Activated T-helper 17 cell treated with anti-CD3 and anti-CD28 coated beads, Interleukin-2, amount 50 U/mL, for 72 hours (primary cell): ENCODE data around the gene ENOX1. TPM values are rescaled to one million over a fixed set of nuclear protein-coding genes. Genes with fewer than 3 reads are reported as not detected.

Experiments used
- ATAC-seq: fragments of 150-1000 bp; cut with Tn5 transposase; replicated peaks from 2 replicates; pipeline ENCODE4 v1.10.0; 2021; ENCODE audit warnings: mild to moderate bottlenecking, moderate library complexity
- H3K27ac Mint-ChIP-seq: one replicate; pipeline ENCODE4 v1.8.0; 2022; ENCODE audit warnings: mixed read lengths
- H3K27me3 Mint-ChIP-seq: one replicate; pipeline ENCODE4 v1.8.0; 2022; ENCODE audit warnings: mixed read lengths
- H3K36me3 Mint-ChIP-seq: one replicate; pipeline ENCODE4 v1.8.0; 2022; ENCODE audit warnings: low read depth, mild to moderate bottlenecking, mixed read lengths
- H3K4me1 Mint-ChIP-seq: one replicate; pipeline ENCODE4 v1.8.0; 2022; ENCODE audit warnings: mixed read lengths
- H3K4me3 Mint-ChIP-seq: one replicate; pipeline ENCODE4 v1.8.0; 2022; ENCODE audit warnings: mild to moderate bottlenecking, mixed read lengths
- H3K9me3 Mint-ChIP-seq: one replicate; pipeline ENCODE4 v1.8.0; 2022; ENCODE audit warnings: mixed read lengths
- total RNA-seq, 2 donors: library from RNA; stranded (reverse); gene quantifications; one replicate each; pipeline ENCODE4 v1.2.3, GENCODE V29; 2022

ENOX1 gene
- total RNA-seq, 2 donors from 2014 or later = 1.7 TPM; not detected in 1

DNA sequence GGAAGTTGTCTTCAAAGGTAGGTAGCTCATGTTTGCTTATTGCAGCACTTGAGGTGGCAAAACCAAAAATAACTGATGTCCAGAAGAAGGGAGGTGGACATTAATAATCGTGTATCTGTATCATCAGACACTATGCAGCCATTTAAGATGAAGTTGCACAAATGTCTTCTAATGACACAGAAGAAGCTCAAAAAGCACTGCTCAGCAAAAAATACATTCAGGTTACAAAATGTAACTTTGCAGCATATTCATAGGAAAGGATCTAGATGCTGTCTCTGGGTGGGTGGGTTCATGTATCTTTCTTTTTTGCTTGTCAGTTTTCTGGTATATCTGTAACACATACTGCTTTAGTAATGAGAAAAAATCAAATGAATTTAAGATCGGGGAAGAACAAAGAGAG, 515.6 kb downstream of the ENOX1 start:
- Mint-ChIP-seq H3K27ac (no peak overlapping the region), H3K27me3 (peaks cover 16% of the 10 kb centered on the region), H3K9me3 (no peaks in the 10 kb centered on the region), H3K4me3 (no peak overlapping the region), H3K36me3 (no peaks in the 10 kb centered on the region), H3K4me1 (no peaks in the 10 kb centered on the region)
- no peak for ATAC-seq

DNA sequence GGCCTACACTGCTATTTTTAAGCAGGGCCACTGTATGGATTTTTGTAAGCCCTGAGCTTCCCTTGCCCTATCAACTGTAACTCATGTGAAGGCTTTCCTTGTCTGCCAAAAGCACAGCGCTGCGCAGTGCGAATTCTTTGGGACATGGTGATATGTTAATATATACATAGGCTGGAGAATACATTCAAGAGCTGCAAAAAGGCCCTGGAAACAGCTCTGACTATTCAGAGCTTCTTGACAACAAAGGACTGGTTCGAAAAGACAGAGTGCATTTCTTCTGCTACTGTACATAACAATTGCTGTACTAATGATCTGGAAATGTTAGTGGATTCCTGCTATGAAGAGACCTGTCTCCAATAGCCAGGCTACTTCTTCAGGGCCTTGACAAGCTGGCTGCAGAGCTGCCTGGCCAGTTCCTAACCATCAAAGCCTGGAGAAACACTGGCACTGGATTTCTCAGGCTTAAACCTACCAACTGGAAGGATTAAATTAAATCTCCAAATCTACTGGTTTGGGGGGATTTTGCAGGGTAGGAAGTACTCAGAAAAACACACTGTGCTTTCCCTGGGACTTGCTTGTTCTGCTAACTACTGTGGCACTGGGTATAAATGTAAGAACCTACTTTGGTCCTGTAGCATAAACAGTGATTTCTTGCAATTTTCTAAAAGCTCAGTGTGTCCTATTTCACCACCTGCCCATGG, 516.5 kb downstream of the ENOX1 start:
- Mint-ChIP-seq H3K27me3 (peaks cover 13% of the 10 kb centered on the region), H3K4me1 (no peaks in the 10 kb centered on the region), H3K36me3 (no peaks in the 10 kb centered on the region), H3K27ac (no peak overlapping the region), H3K9me3 (no peaks in the 10 kb centered on the region), H3K4me3 (no peak overlapping the region)
- no peak for ATAC-seq

DNA sequence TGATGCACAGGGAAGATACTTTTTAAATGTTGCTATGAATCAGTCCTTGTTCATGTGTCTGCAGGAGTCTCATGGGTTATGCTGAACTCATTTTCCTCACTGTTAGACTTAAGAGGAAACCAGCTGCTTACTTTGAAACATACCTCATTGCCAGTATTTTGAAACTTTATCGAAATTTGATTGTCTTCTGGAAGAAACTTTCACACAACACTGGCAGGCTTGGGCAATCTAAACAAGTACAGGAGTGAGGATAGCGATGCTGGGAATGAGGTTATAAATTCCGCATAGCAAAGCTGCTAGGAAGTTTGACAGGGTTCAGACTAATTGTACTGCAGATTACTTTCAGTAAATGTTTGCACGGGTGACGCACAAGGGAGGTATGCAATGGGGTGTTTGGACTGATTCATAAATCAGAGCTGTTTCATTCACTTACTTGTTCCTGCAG, 517.7 kb downstream of the ENOX1 start:
- H3K4me1 Mint-ChIP-seq = no peaks in the 10 kb centered on the region
- H3K36me3 Mint-ChIP-seq = no peaks in the 10 kb centered on the region
- H3K27me3 Mint-ChIP-seq = peaks cover 11% of the 10 kb centered on the region
- no peak overlapping the region for H3K4me3 Mint-ChIP-seq
- H3K9me3 Mint-ChIP-seq = no peaks in the 10 kb centered on the region
- no peak for ATAC-seq
- H3K27ac Mint-ChIP-seq = no peak overlapping the region

DNA sequence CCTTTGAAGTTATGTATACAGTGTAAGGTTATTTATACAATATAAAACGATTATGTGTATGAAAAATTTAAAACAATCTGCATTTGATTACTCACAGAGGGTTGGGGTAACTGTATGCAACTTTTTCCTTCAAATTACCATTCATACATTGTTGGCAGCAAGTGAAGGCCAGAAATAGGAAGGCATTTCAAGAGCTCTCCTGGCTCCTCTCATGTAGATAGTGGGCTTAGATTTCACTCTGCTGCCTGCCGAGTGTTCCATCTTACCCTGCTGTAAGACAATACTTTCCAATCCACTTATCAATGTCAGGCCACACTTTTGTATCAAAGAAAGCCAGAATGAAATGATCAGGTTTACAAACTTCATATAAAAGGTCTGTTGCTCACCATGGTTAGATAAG, 518.1 kb downstream of the ENOX1 start:
- Mint-ChIP-seq H3K27me3 (peaks cover 11% of the 10 kb centered on the region), H3K27ac (no peak overlapping the region), H3K36me3 (no peaks in the 10 kb centered on the region), H3K4me1 (no peaks in the 10 kb centered on the region), H3K9me3 (no peaks in the 10 kb centered on the region), H3K4me3 (no peak overlapping the region)
- ATAC-seq = no peak

DNA sequence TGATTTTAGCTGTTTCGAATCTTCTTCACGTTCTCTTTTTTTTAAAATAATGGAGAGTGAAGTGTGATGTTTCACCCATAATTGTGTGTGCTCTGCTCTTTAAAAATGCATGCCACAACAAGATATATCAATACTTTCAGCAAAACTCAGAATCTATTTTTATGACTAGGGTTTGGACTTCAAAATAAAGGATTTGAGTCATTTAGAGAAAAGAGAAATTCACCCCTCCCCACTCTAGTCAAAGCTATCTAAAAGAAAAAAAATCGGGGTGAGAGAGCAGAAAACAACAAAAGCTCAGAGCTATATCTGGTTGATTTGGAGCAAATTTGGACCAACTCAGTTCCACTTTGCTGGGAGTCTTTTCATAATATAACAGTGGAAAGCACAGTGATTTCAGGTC, 518.9 kb downstream of the ENOX1 start:
- H3K4me3 Mint-ChIP-seq = no peak overlapping the region
- H3K27me3 Mint-ChIP-seq = peaks cover 6% of the 10 kb centered on the region
- H3K36me3 Mint-ChIP-seq = no peaks in the 10 kb centered on the region
- H3K4me1 Mint-ChIP-seq = no peaks in the 10 kb centered on the region
- no peak for ATAC-seq
- H3K27ac Mint-ChIP-seq = no peak overlapping the region
- H3K9me3 Mint-ChIP-seq = no peaks in the 10 kb centered on the region

DNA sequence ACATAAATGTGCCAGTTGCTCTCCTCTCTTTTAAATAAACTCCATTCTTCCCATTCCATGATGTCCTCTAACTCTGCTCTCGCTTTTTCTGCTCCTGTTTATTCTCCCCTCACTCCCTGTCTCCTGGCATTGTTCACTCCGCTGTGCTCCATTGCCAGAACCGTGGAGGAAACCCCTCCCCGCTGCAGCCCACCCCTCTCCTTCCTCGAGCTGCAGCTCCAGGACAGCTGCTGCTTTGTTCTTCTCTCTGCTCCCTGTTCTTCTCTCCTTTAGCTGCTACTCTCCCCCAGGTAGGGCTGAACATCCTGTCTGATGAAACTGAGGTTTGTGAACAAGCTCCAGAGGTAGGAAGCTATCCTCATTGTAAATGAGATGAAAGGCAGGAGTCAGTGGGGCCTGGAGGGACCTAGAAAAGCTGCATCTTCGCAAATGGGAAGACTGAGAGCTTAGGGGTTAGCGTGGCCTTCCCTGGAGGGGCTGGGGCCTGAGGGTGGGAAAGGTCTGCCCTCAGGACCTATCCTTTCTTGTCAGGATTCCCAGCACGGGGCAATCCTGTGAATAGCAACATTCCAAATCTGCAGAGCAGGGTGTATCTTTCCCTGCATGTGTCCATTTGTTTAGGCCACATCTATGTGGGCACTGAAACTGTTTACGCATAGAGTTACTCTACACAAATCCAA, 519.7 kb downstream of the ENOX1 start:
- H3K27ac Mint-ChIP-seq = no peak overlapping the region
- ATAC-seq = no peak
- no peaks in the 10 kb centered on the region for H3K9me3 Mint-ChIP-seq
- no peak overlapping the region for H3K4me3 Mint-ChIP-seq
- H3K4me1 Mint-ChIP-seq = no peaks in the 10 kb centered on the region
- peaks cover 3% of the 10 kb centered on the region for H3K27me3 Mint-ChIP-seq
- no peaks in the 10 kb centered on the region for H3K36me3 Mint-ChIP-seq

DNA sequence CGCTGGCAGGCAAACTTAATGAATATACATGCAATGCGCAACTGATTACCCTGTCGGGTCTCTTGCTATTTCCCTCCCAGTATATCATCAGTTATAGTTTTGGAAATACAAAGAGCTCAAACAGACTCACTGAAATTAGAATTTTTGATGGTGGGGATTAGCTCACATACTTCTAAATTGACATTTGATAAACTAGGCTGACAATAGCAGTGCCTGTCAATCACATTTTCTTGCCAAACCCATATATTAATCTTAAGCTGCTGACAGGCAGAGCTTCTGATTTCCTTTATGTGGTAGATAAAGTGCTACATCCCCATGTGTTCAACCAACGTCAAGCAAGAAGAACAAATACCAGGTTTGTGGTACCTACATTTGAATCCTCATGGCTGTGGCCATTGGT, 521.7 kb downstream of the ENOX1 start:
- Mint-ChIP-seq H3K36me3 (no peaks in the 10 kb centered on the region), H3K9me3 (peaks cover 5% of the 10 kb centered on the region), H3K27me3 (peaks cover 3% of the 10 kb centered on the region), H3K4me3 (no peak overlapping the region), H3K4me1 (no peaks in the 10 kb centered on the region), H3K27ac (no peak overlapping the region)
- ATAC-seq = no peak

DNA sequence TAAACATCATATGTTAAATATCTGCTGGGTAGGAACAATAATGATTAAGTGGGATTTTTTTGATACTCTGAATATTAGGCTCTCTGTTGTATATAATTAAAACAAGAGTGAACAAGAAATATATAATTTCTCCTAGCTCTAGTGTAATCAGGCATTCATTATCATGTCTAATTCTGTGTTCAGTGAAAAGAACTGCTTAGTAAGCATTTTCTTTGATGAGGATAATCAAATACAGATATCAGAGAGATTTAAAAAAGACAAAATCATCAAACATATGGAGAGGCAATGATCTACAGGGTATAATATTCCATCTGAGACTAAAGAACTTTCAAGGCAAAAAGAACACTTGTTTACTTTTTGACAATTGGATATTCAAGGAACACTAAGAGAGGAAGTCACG, 522.3 kb downstream of the ENOX1 start:
- peaks cover 5% of the 10 kb centered on the region for H3K9me3 Mint-ChIP-seq
- peaks cover 3% of the 10 kb centered on the region for H3K27me3 Mint-ChIP-seq
- no peak overlapping the region for H3K27ac Mint-ChIP-seq
- H3K4me1 Mint-ChIP-seq = no peaks in the 10 kb centered on the region
- no peak overlapping the region for H3K4me3 Mint-ChIP-seq
- no peak for ATAC-seq
- H3K36me3 Mint-ChIP-seq = no peaks in the 10 kb centered on the region

DNA sequence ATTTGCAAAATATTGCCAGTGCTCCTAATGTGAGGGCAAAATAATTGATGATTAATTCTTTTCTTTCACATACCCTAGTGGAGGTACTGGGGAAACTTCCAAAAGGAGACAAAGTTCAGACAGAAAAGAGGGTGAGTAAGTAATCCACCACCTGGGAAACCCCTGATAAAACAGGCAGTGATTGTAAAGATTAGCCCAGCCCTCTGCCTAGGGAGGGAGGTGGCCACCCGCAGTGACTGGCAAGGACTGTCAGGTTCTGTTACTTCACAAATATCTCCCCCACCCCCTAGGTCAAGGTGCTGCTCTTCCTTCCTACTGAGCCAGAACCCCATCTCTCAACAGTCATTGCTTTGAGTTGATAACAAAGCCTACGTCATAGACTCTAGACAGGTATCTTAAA, 523.7 kb downstream of the ENOX1 start:
- Mint-ChIP-seq H3K36me3 (no peaks in the 10 kb centered on the region), H3K4me3 (no peak overlapping the region), H3K27me3 (peaks cover 3% of the 10 kb centered on the region), H3K4me1 (no peaks in the 10 kb centered on the region), H3K27ac (no peak overlapping the region), H3K9me3 (peaks cover 5% of the 10 kb centered on the region)
- ATAC-seq = no peak

DNA sequence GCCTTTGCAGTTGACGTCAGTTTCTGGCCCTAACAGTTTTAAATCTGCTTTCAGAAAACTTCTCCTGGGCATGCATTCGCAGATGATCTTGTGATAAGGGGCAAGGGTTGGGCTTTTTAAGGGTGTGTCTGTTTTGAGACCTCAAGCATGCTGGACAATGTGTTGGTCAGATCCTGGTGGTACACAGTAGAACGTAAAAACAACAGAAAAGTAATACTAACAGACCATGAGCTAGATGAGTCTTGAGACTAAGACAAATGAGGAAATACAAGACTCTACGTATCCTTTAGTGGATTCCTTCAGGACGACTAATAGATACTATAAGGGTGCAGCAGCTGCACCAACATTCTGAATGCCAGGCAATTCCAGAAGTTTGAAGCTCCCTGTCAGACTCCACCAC, 525.8 kb downstream of the ENOX1 start:
- H3K36me3 Mint-ChIP-seq = no peaks in the 10 kb centered on the region
- H3K4me3 Mint-ChIP-seq = no peak overlapping the region
- no peak overlapping the region for H3K27ac Mint-ChIP-seq
- H3K9me3 Mint-ChIP-seq = peaks cover 5% of the 10 kb centered on the region
- ATAC-seq = no peak
- H3K4me1 Mint-ChIP-seq = no peaks in the 10 kb centered on the region
- no peaks in the 10 kb centered on the region for H3K27me3 Mint-ChIP-seq

DNA sequence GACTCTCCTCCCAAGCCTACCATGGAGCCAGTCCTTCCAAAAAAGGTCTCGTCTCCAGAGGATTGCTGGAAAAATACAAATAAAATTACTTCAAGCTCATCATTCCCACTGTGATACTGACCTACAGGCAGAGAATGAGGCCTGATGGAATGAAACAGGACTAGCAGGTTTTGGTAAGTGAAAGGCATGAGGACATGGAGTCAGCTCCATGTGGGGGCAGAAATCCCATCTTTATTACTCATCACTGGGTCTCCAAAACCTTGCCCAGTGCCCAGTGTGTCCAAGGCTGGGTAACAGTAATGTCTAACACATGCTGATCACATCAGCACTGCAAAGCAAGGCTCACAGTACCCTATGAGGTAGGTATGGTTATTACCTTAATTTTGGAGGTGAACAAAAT, 528.0 kb downstream of the ENOX1 start:
- Mint-ChIP-seq H3K27me3 (peaks cover 15% of the 10 kb centered on the region), H3K4me3 (no peak overlapping the region), H3K9me3 (peaks cover 5% of the 10 kb centered on the region), H3K27ac (no peak overlapping the region), H3K36me3 (no peaks in the 10 kb centered on the region), H3K4me1 (no peaks in the 10 kb centered on the region)
- no peak for ATAC-seq

DNA sequence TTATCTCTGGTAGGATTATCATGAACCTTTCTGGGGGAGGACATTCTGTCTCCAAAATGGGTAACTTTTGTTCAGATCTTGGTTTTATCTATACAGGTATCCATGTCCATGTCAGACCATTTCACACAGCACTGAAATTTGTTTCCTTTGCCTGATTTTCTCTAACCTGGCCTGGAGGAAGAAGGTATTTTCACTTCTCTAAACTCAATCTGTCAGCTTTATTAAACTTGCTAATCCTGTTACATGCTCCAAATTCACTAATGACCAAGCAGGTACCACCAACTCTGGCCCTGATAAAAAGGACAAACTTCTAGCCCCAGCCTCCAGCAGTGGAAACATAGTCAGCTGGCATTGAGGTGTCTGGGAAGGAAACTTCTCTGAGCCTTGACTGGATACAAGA, 529.0 kb downstream of the ENOX1 start:
- ATAC-seq = no peak
- Mint-ChIP-seq H3K4me3 (no peak overlapping the region), H3K27me3 (peaks cover 18% of the 10 kb centered on the region), H3K4me1 (no peaks in the 10 kb centered on the region), H3K9me3 (peaks cover 5% of the 10 kb centered on the region), H3K36me3 (no peaks in the 10 kb centered on the region), H3K27ac (no peak overlapping the region)

DNA sequence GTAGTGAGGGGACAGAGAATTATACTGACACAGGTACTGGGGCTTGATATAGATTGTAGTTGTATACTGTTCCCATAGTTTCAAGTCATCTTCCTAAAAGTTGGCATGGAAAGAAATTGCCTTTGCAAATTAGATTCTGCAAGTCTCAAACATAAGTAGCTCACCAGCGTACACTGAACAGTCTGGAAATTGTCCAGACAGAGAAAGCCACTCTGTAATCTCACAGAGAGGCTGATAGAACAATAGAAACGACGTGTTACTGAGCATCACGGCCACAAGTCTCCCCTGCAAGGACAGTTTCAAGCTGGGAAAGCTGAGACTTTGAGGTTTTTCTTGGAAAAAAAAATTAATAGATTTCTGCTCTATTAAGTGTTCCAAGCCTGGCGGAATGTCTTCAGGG, 534.8 kb downstream of the ENOX1 start:
- H3K4me1 Mint-ChIP-seq = no peaks in the 10 kb centered on the region
- H3K36me3 Mint-ChIP-seq = no peaks in the 10 kb centered on the region
- no peak overlapping the region for H3K27ac Mint-ChIP-seq
- ATAC-seq = no peak
- peaks cover 26% of the 10 kb centered on the region for H3K27me3 Mint-ChIP-seq
- no peak overlapping the region for H3K4me3 Mint-ChIP-seq
- no peaks in the 10 kb centered on the region for H3K9me3 Mint-ChIP-seq

DNA sequence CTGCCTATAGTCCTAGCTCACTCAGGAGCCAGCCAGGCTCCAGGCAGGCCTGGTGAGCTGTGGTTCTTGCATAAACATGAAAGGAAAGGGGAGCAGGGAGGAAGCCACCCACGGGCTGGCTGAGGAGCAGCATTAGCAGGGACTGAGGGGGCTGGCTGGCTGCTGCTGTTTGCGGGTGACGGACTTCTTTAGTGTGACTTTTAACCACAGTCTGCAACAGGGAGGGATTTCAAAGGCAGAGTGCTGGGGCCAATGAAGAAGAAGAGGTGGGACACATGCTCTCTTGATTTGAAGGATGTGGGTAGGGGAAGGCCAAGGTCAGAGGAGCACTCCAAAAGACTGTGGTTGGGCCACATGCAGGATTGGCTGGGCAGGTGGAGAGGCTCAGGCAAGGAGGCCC, 540.4 kb downstream of the ENOX1 start:
- Mint-ChIP-seq H3K4me3 (no peak overlapping the region), H3K4me1 (no peaks in the 10 kb centered on the region), H3K27ac (no peak overlapping the region), H3K27me3 (peaks cover 25% of the 10 kb centered on the region), H3K9me3 (no peaks in the 10 kb centered on the region), H3K36me3 (no peaks in the 10 kb centered on the region)
- ATAC-seq = no peak

DNA sequence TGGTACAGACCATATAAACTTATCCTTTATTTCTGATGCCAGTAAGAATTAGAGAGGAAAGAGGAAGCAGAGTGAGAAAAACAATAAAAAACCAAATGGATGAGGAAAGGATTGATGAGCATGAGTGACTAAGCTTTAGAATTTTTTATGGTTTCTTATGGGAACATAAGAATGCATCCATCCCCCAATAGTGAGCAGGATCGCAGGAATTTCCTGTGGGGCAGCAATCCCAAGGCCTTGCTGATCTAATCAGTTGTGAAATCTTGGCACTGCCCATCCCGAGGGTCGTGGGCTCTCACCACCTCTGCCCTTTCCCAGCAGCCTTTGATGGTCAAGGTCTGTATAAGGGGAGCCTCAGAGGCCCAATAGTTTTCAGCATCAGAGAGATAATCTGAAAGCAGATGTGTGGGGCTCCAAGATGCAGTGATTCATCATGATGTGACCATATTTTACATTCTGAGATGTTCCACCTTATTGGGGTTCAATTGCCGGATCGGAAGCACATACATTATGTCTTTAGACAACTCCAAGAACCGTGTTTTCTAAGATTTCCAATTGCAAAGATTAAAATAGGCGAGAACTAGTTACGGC, 541.3 kb downstream of the ENOX1 start:
- ATAC-seq = no peak
- H3K27ac Mint-ChIP-seq = no peak overlapping the region
- H3K27me3 Mint-ChIP-seq = peaks cover 26% of the 10 kb centered on the region
- H3K36me3 Mint-ChIP-seq = no peaks in the 10 kb centered on the region
- H3K9me3 Mint-ChIP-seq = no peaks in the 10 kb centered on the region
- H3K4me1 Mint-ChIP-seq = no peaks in the 10 kb centered on the region
- no peak overlapping the region for H3K4me3 Mint-ChIP-seq
